D341Med (cell line): ENCODE results near the gene BSN.

Source experiments
- DNase-seq: peaks from one replicate; pipeline ENCODE4 v3.0.0; 2012; ENCODE audit warnings: low spot score

The BSN gene

GRCh38 chr3:49553692-49554632, at the start of gene BSN:
BSN (plus strand) TSS chr3:49554477; CDS start chr3:49554603, 126 bp downstream.
- peak; percentile 100 for DNase-seq

- DNase-seq: no peak
Observed at GRCh38 chr3:49506906-49507305, 47.4 kb upstream of the BSN start.

- DNase-seq: no peak
Observed at GRCh38 chr3:49509028-49509561, 45.2 kb upstream of the BSN start.

GRCh38 chr3:49511639-49512038, 42.6 kb upstream of the BSN start:
- no peak for DNase-seq

- no peak for DNase-seq
Observed at GRCh38 chr3:49512781-49513355, 41.4 kb upstream of the BSN start.

- DNase-seq: no peak
Observed at GRCh38 chr3:49513494-49514124, 40.7 kb upstream of the BSN start.

GRCh38 chr3:49518016-49518415, 36.3 kb upstream of the BSN start:
- no peak for DNase-seq

- DNase-seq: no peak
Observed at GRCh38 chr3:49518441-49518840, 35.8 kb upstream of the BSN start.

GRCh38 chr3:49519296-49519695, 35.0 kb upstream of the BSN start:
- no peak for DNase-seq

GRCh38 chr3:49519916-49520385, 34.3 kb upstream of the BSN start:
- DNase-seq: no peak

- no peak for DNase-seq
Observed at GRCh38 chr3:49523756-49524747, 30.2 kb upstream of the BSN start.

- DNase-seq: no peak
Observed at GRCh38 chr3:49529567-49529966, 24.7 kb upstream of the BSN start.

GRCh38 chr3:49530231-49530630, 24.0 kb upstream of the BSN start:
- no peak for DNase-seq

- DNase-seq: no peak
Observed at GRCh38 chr3:49530701-49531100, 23.6 kb upstream of the BSN start.

GRCh38 chr3:49531218-49531617, 23.1 kb upstream of the BSN start:
- no peak for DNase-seq

GRCh38 chr3:49531715-49532114, 22.6 kb upstream of the BSN start:
- no peak for DNase-seq

GRCh38 chr3:49533031-49533430, 21.2 kb upstream of the BSN start:
- no peak for DNase-seq

- DNase-seq: no peak
Observed at GRCh38 chr3:49533786-49534519, 20.3 kb upstream of the BSN start.

- DNase-seq: no peak
Observed at GRCh38 chr3:49534581-49535441, 19.5 kb upstream of the BSN start.
